HepG2 (cell line): ENCODE measurements around the gene EEF2. TPM values are rescaled to one million over a fixed set of nuclear protein-coding genes. Genes with fewer than 3 reads are reported as not detected.

Experiments used
- CBFB ChIP-seq: sonication (generic); formaldehyde crosslinking; IDR thresholded peaks from 2 replicates; pipeline ENCODE4 v1.4.0; 2020; ENCODE audit warnings: missing genetic modification reagents
- CSRNP2 ChIP-seq: sonication (generic); formaldehyde crosslinking; conservative IDR thresholded peaks from 2 replicates; pipeline ENCODE4 v1.8.0; 2022; ENCODE audit warnings: low read depth, missing genetic modification reagents
- FOSL1 ChIP-seq: sonication (generic); formaldehyde crosslinking; IDR thresholded peaks from 2 replicates; pipeline ENCODE4 v1.9.0; 2021; ENCODE audit warnings: missing genetic modification reagents, borderline replicate concordance
- HDAC6 ChIP-seq: fragments of 200-600 bp; sonication (generic); IDR thresholded peaks from 2 replicates; pipeline ENCODE4 v1.7.0; 2017; ENCODE audit warnings: mild to moderate bottlenecking, antibody characterized with exemption, low read length, low read depth
- KDM2A ChIP-seq: sonication (generic); formaldehyde crosslinking; IDR thresholded peaks from 2 replicates; pipeline ENCODE4 v1.4.0; 2020; ENCODE audit warnings: low read depth, missing genetic modification reagents, borderline replicate concordance
- KDM3A ChIP-seq: IDR thresholded peaks from 2 replicates; pipeline ENCODE4 v1.6.1; 2018; ENCODE audit warnings: low read depth, missing compliant biosample characterization
- MAFK ChIP-seq, 2 experiments: IDR thresholded peaks in 1 of 2; conservative IDR thresholded peaks in 1 of 2; 2 replicates each; pipeline ENCODE4 v1.6.1; 2011; ENCODE audit warnings: improper control_type of control experiment in 2 of 2, low read length in 2 of 2
- NCOA5 ChIP-seq: sonication (generic); formaldehyde crosslinking; IDR thresholded peaks from 2 replicates; pipeline ENCODE4 v1.4.0; 2020; ENCODE audit warnings: missing genetic modification reagents
- SIN3B ChIP-seq: fragments of 150-350 bp; IDR thresholded peaks from 2 replicates; pipeline ENCODE4 v1.6.1; 2014; ENCODE audit warnings: low read length
- ZNF264 ChIP-seq: sonication (generic); formaldehyde crosslinking; IDR thresholded peaks from 2 replicates; pipeline ENCODE4 v1.4.0; 2020; ENCODE audit warnings: missing genetic modification reagents
- ZNF34 ChIP-seq: sonication (generic); formaldehyde crosslinking; IDR thresholded peaks from 2 replicates; pipeline ENCODE4 v1.4.0; 2020; ENCODE audit warnings: mild to moderate bottlenecking, missing genetic modification reagents, borderline replicate concordance
- ZNF350 ChIP-seq: sonication (generic); formaldehyde crosslinking; IDR thresholded peaks from 2 replicates; pipeline ENCODE4 v1.4.0; 2020; ENCODE audit warnings: mild to moderate bottlenecking, low read depth, missing genetic modification reagents, borderline replicate concordance
- ZNF580 ChIP-seq: IDR thresholded peaks from 2 replicates; pipeline ENCODE4 v1.6.1; 2016; ENCODE audit warnings: low read depth, borderline replicate concordance
- ZNF614 ChIP-seq: IDR thresholded peaks from 2 replicates; pipeline ENCODE4 v1.6.1; 2018; ENCODE audit warnings: missing biosample characterization, missing genetic modification reagents, inconsistent platforms, borderline replicate concordance
- ZNF724P ChIP-seq: sonication (generic); formaldehyde crosslinking; IDR thresholded peaks from 2 replicates; pipeline ENCODE4 v1.8.0; 2022; ENCODE audit warnings: missing genetic modification reagents, borderline replicate concordance
- ZNF790 ChIP-seq: sonication (generic); formaldehyde crosslinking; IDR thresholded peaks from 2 replicates; pipeline ENCODE4 v1.8.0; 2022; ENCODE audit warnings: missing genetic modification reagents, mild to moderate bottlenecking, borderline replicate concordance
- polyA plus RNA-seq, 8 experiments: library from polyadenylated mRNA; depleted of rRNA in 3 of 8; stranded (reverse) in 7 of 8; unstranded in 1 of 8; fragments of >200 nt; fragmentation: Illumina TruSeq in 4 of 8; extraction: Trizol in 4 of 8; gene quantifications; 2 replicates each; pipeline versions ENCODE4 v1.2.1 to v1.2.3, GENCODE V29; 2011 to 2016; ENCODE audit warnings: low read depth in 4 of 8, missing spikeins in 1 of 8, mixed read lengths in 1 of 8; ENCODE audit not compliant: insufficient read depth in 1 of 8
- total RNA-seq, 5 experiments: library from RNA; depleted of rRNA; stranded (reverse); fragments of >200 nt; fragmentation: Illumina TruSeq; extraction: Trizol; gene quantifications; 2 replicates each; pipeline ENCODE4 v1.2.3, GENCODE V29; 2016; ENCODE audit warnings: low read depth in 1 of 5
- TF ChIP-seq, protein P1 (sequence below): sonication (generic); formaldehyde crosslinking; IDR thresholded peaks from 2 replicates; pipeline ENCODE4; 2020; ENCODE audit warnings: missing genetic modification reagents, mild to moderate bottlenecking, borderline replicate concordance
- TF ChIP-seq, protein P2 (sequence below): sonication (generic); formaldehyde crosslinking; IDR thresholded peaks from 2 replicates; pipeline ENCODE4 v1.5.1; 2020; ENCODE audit warnings: missing genetic modification reagents, mild to moderate bottlenecking, borderline replicate concordance
- TF ChIP-seq, protein P3 (sequence below): sonication (generic); formaldehyde crosslinking; IDR thresholded peaks from 2 replicates; pipeline ENCODE4 v1.4.0; 2020; ENCODE audit warnings: mild to moderate bottlenecking, missing genetic modification reagents
- TF ChIP-seq, protein P4 (sequence below): sonication (generic); formaldehyde crosslinking; IDR thresholded peaks from 2 replicates; pipeline ENCODE4 v1.5.1; 2020; ENCODE audit warnings: mild to moderate bottlenecking, missing genetic modification reagents, moderate library complexity

EEF2 gene
- total and polyA plus RNA-seq, 2 of the 13 experiments (the other 11 are each of a cell fraction or from before 2014, with no cell fraction given) = 1,441 to 1,777 TPM

GRCh38 chr19:3984908-3985642 is at the start of gene EEF2 (continued):
- TF ChIP-seq, protein P1, sequence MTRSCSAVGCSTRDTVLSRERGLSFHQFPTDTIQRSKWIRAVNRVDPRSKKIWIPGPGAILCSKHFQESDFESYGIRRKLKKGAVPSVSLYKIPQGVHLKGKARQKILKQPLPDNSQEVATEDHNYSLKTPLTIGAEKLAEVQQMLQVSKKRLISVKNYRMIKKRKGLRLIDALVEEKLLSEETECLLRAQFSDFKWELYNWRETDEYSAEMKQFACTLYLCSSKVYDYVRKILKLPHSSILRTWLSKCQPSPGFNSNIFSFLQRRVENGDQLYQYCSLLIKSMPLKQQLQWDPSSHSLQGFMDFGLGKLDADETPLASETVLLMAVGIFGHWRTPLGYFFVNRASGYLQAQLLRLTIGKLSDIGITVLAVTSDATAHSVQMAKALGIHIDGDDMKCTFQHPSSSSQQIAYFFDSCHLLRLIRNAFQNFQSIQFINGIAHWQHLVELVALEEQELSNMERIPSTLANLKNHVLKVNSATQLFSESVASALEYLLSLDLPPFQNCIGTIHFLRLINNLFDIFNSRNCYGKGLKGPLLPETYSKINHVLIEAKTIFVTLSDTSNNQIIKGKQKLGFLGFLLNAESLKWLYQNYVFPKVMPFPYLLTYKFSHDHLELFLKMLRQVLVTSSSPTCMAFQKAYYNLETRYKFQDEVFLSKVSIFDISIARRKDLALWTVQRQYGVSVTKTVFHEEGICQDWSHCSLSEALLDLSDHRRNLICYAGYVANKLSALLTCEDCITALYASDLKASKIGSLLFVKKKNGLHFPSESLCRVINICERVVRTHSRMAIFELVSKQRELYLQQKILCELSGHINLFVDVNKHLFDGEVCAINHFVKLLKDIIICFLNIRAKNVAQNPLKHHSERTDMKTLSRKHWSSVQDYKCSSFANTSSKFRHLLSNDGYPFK (CRISPR knock-in tag) = peak; percentile 83; the same call in 1 of the 2 replicates
- no peak for TF ChIP-seq FOSL1
- peak; percentile 82 for TF ChIP-seq ZNF790
- no peak for TF ChIP-seq ZNF264 (CRISPR knock-in tag)
- TF ChIP-seq CBFB (CRISPR knock-in tag) = peak; percentile 82
- TF ChIP-seq ZNF724P (CRISPR knock-in tag) = peak; percentile 91; the same call in 1 of the 2 replicates
- TF ChIP-seq MAFK (conservative IDR thresholded peaks at IDR 0.05 in 1 of 2, IDR thresholded peaks at IDR 0.05 in 1 of 2; ENCODE audit: low read length in 2 of 2) = peak; percentile 93 to 97
- TF ChIP-seq, protein P2, sequence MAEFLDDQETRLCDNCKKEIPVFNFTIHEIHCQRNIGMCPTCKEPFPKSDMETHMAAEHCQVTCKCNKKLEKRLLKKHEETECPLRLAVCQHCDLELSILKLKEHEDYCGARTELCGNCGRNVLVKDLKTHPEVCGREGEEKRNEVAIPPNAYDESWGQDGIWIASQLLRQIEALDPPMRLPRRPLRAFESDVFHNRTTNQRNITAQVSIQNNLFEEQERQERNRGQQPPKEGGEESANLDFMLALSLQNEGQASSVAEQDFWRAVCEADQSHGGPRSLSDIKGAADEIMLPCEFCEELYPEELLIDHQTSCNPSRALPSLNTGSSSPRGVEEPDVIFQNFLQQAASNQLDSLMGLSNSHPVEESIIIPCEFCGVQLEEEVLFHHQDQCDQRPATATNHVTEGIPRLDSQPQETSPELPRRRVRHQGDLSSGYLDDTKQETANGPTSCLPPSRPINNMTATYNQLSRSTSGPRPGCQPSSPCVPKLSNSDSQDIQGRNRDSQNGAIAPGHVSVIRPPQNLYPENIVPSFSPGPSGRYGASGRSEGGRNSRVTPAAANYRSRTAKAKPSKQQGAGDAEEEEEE (CRISPR knock-in tag) = no peak
- TF ChIP-seq KDM2A (CRISPR knock-in tag) = peak; percentile 90
- TF ChIP-seq KDM3A = 0 out of 2 replicates have a peak, but pooled peaks have one; percentile 13
- TF ChIP-seq ZNF614 (CRISPR knock-in tag) = peak; percentile 74; the same call in 1 of the 2 replicates
- TF ChIP-seq, protein P3, sequence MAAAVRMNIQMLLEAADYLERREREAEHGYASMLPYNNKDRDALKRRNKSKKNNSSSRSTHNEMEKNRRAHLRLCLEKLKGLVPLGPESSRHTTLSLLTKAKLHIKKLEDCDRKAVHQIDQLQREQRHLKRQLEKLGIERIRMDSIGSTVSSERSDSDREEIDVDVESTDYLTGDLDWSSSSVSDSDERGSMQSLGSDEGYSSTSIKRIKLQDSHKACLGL = peak; percentile 64; the same call in 1 of the 2 replicates
- TF ChIP-seq HDAC6 = no peak; the same call in 1 of the 2 replicates
- TF ChIP-seq SIN3B = no peak
- peak; percentile 85 for TF ChIP-seq ZNF34 (CRISPR knock-in tag)
- 0 out of 2 replicates have a peak, but pooled peaks have one; percentile 38 for TF ChIP-seq CSRNP2 (CRISPR knock-in tag)
- TF ChIP-seq, protein P4, sequence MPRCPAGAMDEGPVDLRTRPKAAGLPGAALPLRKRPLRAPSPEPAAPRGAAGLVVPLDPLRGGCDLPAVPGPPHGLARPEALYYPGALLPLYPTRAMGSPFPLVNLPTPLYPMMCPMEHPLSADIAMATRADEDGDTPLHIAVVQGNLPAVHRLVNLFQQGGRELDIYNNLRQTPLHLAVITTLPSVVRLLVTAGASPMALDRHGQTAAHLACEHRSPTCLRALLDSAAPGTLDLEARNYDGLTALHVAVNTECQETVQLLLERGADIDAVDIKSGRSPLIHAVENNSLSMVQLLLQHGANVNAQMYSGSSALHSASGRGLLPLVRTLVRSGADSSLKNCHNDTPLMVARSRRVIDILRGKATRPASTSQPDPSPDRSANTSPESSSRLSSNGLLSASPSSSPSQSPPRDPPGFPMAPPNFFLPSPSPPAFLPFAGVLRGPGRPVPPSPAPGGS = peak; percentile 79; the same call in 1 of the 2 replicates
- peak; percentile 90; the same call in 1 of the 2 replicates for TF ChIP-seq ZNF580 (CRISPR knock-in tag)
- TF ChIP-seq NCOA5 (CRISPR knock-in tag) = no peak
- TF ChIP-seq ZNF350 (CRISPR knock-in tag) = 0 out of 2 replicates have a peak, but pooled peaks have one; percentile 31
